GM23338 (cell line): ENCODE data around the gene CGB2. TPM values are rescaled to one million over a fixed set of nuclear protein-coding genes. Genes with fewer than 3 reads are reported as not detected.

Source experiments
- ATAC-seq: fragments of 200-7000 bp; cut with Tn5 transposase; 3 replicates; pipeline ENCODE4 v1.9.1; 2020
- DNase-seq: peaks from one replicate; pipeline ENCODE4 v3.0.0-alpha.2; 2015; ENCODE audit warnings: low spot score
- H2AFZ ChIP-seq: fragments of 200-600 bp; sonication (generic); 2 replicates; pipeline ENCODE4 v1.8.0; 2016; ENCODE audit warnings: antibody characterized with exemption, mild to moderate bottlenecking, moderate library complexity
- H3F3A ChIP-seq: fragments of 200-600 bp; sonication (generic); replicated peaks from 2 replicates; pipeline ENCODE4 v1.8.0; 2017; ENCODE audit warnings: antibody characterized with exemption, mixed run types, low read depth
- H3K27ac ChIP-seq: fragments of 200-600 bp; sonication (generic); 2 replicates; pipeline ENCODE4 v1.6.1; 2016; ENCODE audit warnings: low read depth
- H3K27me3 ChIP-seq: fragments of 200-600 bp; sonication (generic); 2 replicates; pipeline ENCODE4 v1.8.0; 2016; ENCODE audit warnings: mild to moderate bottlenecking, mixed run types, moderate library complexity; ENCODE audit not compliant: insufficient read depth
- H3K36me3 ChIP-seq: fragments of 200-600 bp; sonication (generic); 2 replicates; pipeline ENCODE4 v1.8.0; 2016; ENCODE audit warnings: mild to moderate bottlenecking; ENCODE audit not compliant: insufficient read depth
- H3K4me1 ChIP-seq: fragments of 200-600 bp; sonication (generic); 2 replicates; pipeline ENCODE4 v1.8.0; 2016; ENCODE audit warnings: mild to moderate bottlenecking, moderate library complexity; ENCODE audit not compliant: insufficient read depth
- H3K4me2 ChIP-seq: fragments of 200-600 bp; sonication (generic); 2 replicates; pipeline ENCODE4 v1.7.1; 2017; ENCODE audit warnings: mixed run types
- H3K4me3 ChIP-seq: fragments of 200-600 bp; sonication (generic); 2 replicates; pipeline ENCODE4 v1.6.1; 2016; ENCODE audit warnings: mixed run types
- H3K79me2 ChIP-seq: fragments of 200-600 bp; sonication (generic); replicated peaks from 2 replicates; pipeline ENCODE4 v1.8.0; 2017; ENCODE audit warnings: mild to moderate bottlenecking; ENCODE audit not compliant: insufficient read depth
- H3K9me2 ChIP-seq: fragments of 200-600 bp; sonication (generic); 2 replicates; pipeline ENCODE4 v1.8.0; 2017; ENCODE audit not compliant: insufficient read depth
- H4K20me1 ChIP-seq: fragments of 200-600 bp; sonication (generic); replicated peaks from 2 replicates; pipeline ENCODE4 v1.8.0; 2017; ENCODE audit warnings: mild to moderate bottlenecking; ENCODE audit not compliant: insufficient read depth
- H3K27ac Mint-ChIP-seq: 2 replicates; pipeline ENCODE4 v1.8.0; 2020; ENCODE audit warnings: inconsistent platforms, mild to moderate bottlenecking, moderate library complexity, mixed read lengths
- H3K27me3 Mint-ChIP-seq: 3 replicates; pipeline ENCODE4 v1.8.0; 2022; ENCODE audit warnings: low read depth, mild to moderate bottlenecking, moderate library complexity, mixed read lengths, inconsistent platforms; ENCODE audit not compliant: insufficient read depth, poor library complexity
- H3K36me3 Mint-ChIP-seq: 3 replicates; pipeline ENCODE4 v1.8.0; 2021; ENCODE audit warnings: low read depth, mild to moderate bottlenecking, inconsistent platforms, moderate library complexity, mixed read lengths
- H3K4me1 Mint-ChIP-seq: 3 replicates; pipeline ENCODE4 v1.8.0; 2020; ENCODE audit warnings: mild to moderate bottlenecking, inconsistent platforms, mixed read lengths
- H3K4me3 Mint-ChIP-seq: 3 replicates; pipeline ENCODE4 v1.8.0; 2021; ENCODE audit warnings: moderate library complexity, mild to moderate bottlenecking, inconsistent platforms, mixed read lengths
- H3K9me3 Mint-ChIP-seq: 3 replicates; pipeline ENCODE4 v1.8.0; 2020; ENCODE audit warnings: moderate library complexity, mild to moderate bottlenecking, inconsistent platforms, mixed read lengths
- CREB1 ChIP-seq: fragments of 250-450 bp; sonication (Bioruptor Pico); IDR thresholded peaks from 2 replicates; pipeline ENCODE4 v1.5.0; 2020; ENCODE audit warnings: low read depth, mild to moderate bottlenecking, moderate library complexity
- CTCF ChIP-seq, 2 experiments: fragments of 200-600 bp in 1 of 2; sonication (generic) in 1 of 2; conservative IDR thresholded peaks; 2 replicates each; pipeline versions ENCODE4 v1.5.1 to v1.6.1; 2016 to 2017; ENCODE audit warnings: antibody characterized with exemption in 2 of 2, low read depth in 2 of 2, mild to moderate bottlenecking in 2 of 2, moderate library complexity in 1 of 2
- ETS1 ChIP-seq: IDR thresholded peaks from 2 replicates; pipeline ENCODE4 v1.6.1; 2016; ENCODE audit warnings: antibody characterized with exemption
- EZH2 ChIP-seq: fragments of 200-600 bp; sonication (generic); IDR thresholded peaks from one replicate; pipeline ENCODE4 v1.8.0; 2017; ENCODE audit warnings: antibody characterized with exemption, mild to moderate bottlenecking, low read depth; ENCODE audit not compliant: unreplicated experiment
- EZH2phosphoT487 ChIP-seq: fragments of 200-600 bp; sonication (generic); IDR thresholded peaks from one replicate; pipeline ENCODE4 v1.8.1; 2018; ENCODE audit warnings: antibody characterized with exemption; ENCODE audit not compliant: unreplicated experiment
- JUNB ChIP-seq: IDR thresholded peaks from one replicate; pipeline ENCODE4 v1.6.1; 2016; ENCODE audit warnings: antibody characterized with exemption; ENCODE audit not compliant: unreplicated experiment
- NANOG ChIP-seq: IDR thresholded peaks from 2 replicates; pipeline ENCODE4 v1.6.1; 2016; ENCODE audit warnings: antibody characterized with exemption, borderline replicate concordance
- POLR2AphosphoS5 ChIP-seq: IDR thresholded peaks from 2 replicates; pipeline ENCODE4 v1.6.1; 2016; ENCODE audit warnings: antibody characterized with exemption, low read depth
- REST ChIP-seq: IDR thresholded peaks from one replicate; pipeline ENCODE4 v1.6.1; 2018; ENCODE audit warnings: antibody characterized with exemption; ENCODE audit not compliant: unreplicated experiment
- STAT1 ChIP-seq: IDR thresholded peaks from one replicate; pipeline ENCODE4 v1.6.1; 2016; ENCODE audit warnings: antibody characterized with exemption; ENCODE audit not compliant: unreplicated experiment
- ZNF114 ChIP-seq: fragments of 250-450 bp; sonication (Bioruptor Pico); IDR thresholded peaks from 2 replicates; pipeline ENCODE4 v1.5.0; 2020; ENCODE audit warnings: mild to moderate bottlenecking, moderate library complexity
- polyA plus RNA-seq: library from polyadenylated mRNA; unstranded; fragments of >200 nt; fragmentation: Nextera tagmentation; extraction: Ambion mirVana; gene quantifications from 2 replicates; pipeline ENCODE4 v1.2.1, GENCODE V29; 2016
- total RNA-seq: library from RNA; depleted of rRNA; stranded (reverse); fragments of >200 nt; shearing (Covaris generic); gene quantifications from 2 replicates; pipeline ENCODE4 v1.2.3, GENCODE V29; 2014

The CGB2 gene
- total and polyA plus RNA-seq, 2 experiments from 2014 or later = 0.57 TPM; not detected in 1

- DNase-seq (no peak), ATAC-seq (no peak)
- Histone ChIP-seq H3K79me2 (peaks cover 31% of the 10 kb centered on the region), H3K27ac (no peak overlapping the region), H4K20me1 (peaks cover 6% of the 10 kb centered on the region), H3K36me3 (peaks cover 6% of the 10 kb centered on the region), H3K4me2 (no peak overlapping the region), H2AFZ (no peak overlapping the region), H3K27me3 (no peaks in the 10 kb centered on the region), H3K4me3 (no peak overlapping the region), H3K9me2 (no peaks in the 10 kb centered on the region), H3F3A (0 out of 2 replicates have a peak, but pooled peaks cover 3% of the 10 kb centered on the region), H3K4me1 (peaks cover 13% of the 10 kb centered on the region; the same call in 1 of the 2 replicates)
- no peak overlapping the region; the same call in 2 of the 3 replicates for H3K4me3 Mint-ChIP-seq
- no peaks in the 10 kb centered on the region for H3K9me3 Mint-ChIP-seq
- peaks cover 24% of the 10 kb centered on the region for H3K4me1 Mint-ChIP-seq
- no peak overlapping the region for H3K27ac Mint-ChIP-seq
- no peak for TF ChIP-seq CTCF (conservative IDR thresholded peaks at IDR 0.05; ENCODE audit: low read depth in 2 of 2)
- H3K27me3 Mint-ChIP-seq = peaks cover 14% of the 10 kb centered on the region
- H3K36me3 Mint-ChIP-seq = peaks cover 42% of the 10 kb centered on the region
Observed at GRCh38 chr19:48990400-48990799, 41.3 kb upstream of the CGB2 start.

GRCh38 chr19:48991011-48991609 lies 40.6 kb upstream of the CGB2 start:
- no peak overlapping the region for H2AFZ ChIP-seq
- peaks cover 38% of the 10 kb centered on the region for H3K79me2 ChIP-seq
- H3K4me3 ChIP-seq = no peak overlapping the region
- Mint-ChIP-seq H3K4me1 (peaks cover 24% of the 10 kb centered on the region), H3K27me3 (peaks cover 14% of the 10 kb centered on the region), H3K9me3 (no peaks in the 10 kb centered on the region), H3K36me3 (peaks cover 36% of the 10 kb centered on the region), H3K27ac (no peak overlapping the region; the same call in 1 of the 2 replicates), H3K4me3 (peak overlapping the region; percentile 42; the same call in 1 of the 3 replicates)
- peaks cover 6% of the 10 kb centered on the region for H4K20me1 ChIP-seq
- no peaks in the 10 kb centered on the region for H3K9me2 ChIP-seq
- 0 out of 2 replicates have a peak overlapping the region, but pooled peaks have one; percentile 98 for H3K4me2 ChIP-seq
- H3K36me3 ChIP-seq = peaks cover 6% of the 10 kb centered on the region
- no peak for DNase-seq
- H3K4me1 ChIP-seq = peaks cover 13% of the 10 kb centered on the region; the same call in 1 of the 2 replicates
- ATAC-seq = no peak
- no peak overlapping the region for H3K27ac ChIP-seq
- H3F3A ChIP-seq = 0 out of 2 replicates have a peak, but pooled peaks cover 3% of the 10 kb centered on the region
- no peaks in the 10 kb centered on the region for H3K27me3 ChIP-seq
- TF ChIP-seq JUNB (no peak), NANOG (no peak), EZH2phosphoT487 (no peak), ZNF114 (CRISPR knock-in tag) (no peak), EZH2 (no peak), ETS1 (no peak), CREB1 (CRISPR knock-in tag) (no peak), STAT1 (no peak), POLR2AphosphoS5 (no peak), REST (no peak), CTCF (conservative IDR thresholded peaks at IDR 0.05; ENCODE audit: low read depth in 2 of 2) (no peak)
